Stimulated activated CD8-positive, alpha-beta memory T cell treated with anti-CD3 and anti-CD28 coated beads, Interleukin-7, amount 100 ng/mL, for 24 hours (primary cell): ENCODE data around the gene DDX39A.

ENCODE experiments used
- DNase-seq: peaks from one replicate; pipeline ENCODE4 v3.0.0-alpha.2; 2020; ENCODE audit warnings: low read depth

The DDX39A gene

GRCh38 chr19:14434543-14435319 lies 15.6 kb upstream of the DDX39A start:
- DNase-seq, result no peak

GRCh38 chr19:14433554-14434501 lies 14.7 kb upstream of the DDX39A start:
- no peak for DNase-seq

- DNase-seq, result no peak
These were observed 13.8 kb upstream of the DDX39A start, which contains the start of gene PKN1 for GRCh38 chr19:14432791-14433553. TSS of gene PKN1 (plus strand) at chr19:14433306. CDS start at chr19:14433522, 216 bp downstream.

GRCh38 chr19:14430712-14431111 lies 11.6 kb upstream of the DDX39A start:
- no peak for DNase-seq

- no peak for DNase-seq
These were observed 9.8 kb upstream of the DDX39A start for GRCh38 chr19:14428882-14429416.

GRCh38 chr19:14427461-14427860 lies 8.3 kb upstream of the DDX39A start:
- no peak for DNase-seq

- DNase-seq, result no peak
These were observed 6.6 kb upstream of the DDX39A start for GRCh38 chr19:14425696-14426138.

GRCh38 chr19:14418856-14419105 lies 360 bp downstream of the DDX39A start:
- peak; percentile 80 for DNase-seq

- DNase-seq, result no peak
These were observed 2.3 kb downstream of the DDX39A start for GRCh38 chr19:14416817-14417231.

- no peak for DNase-seq
These were observed 4.0 kb downstream of the DDX39A start for GRCh38 chr19:14414926-14415690.

GRCh38 chr19:14413693-14414181 lies 5.4 kb downstream of the DDX39A start:
- DNase-seq, result no peak

- no peak for DNase-seq
These were observed 6.0 kb downstream of the DDX39A start for GRCh38 chr19:14412996-14413692.

GRCh38 chr19:14412324-14412995 lies 6.7 kb downstream of the DDX39A start:
- no peak for DNase-seq

- DNase-seq, result no peak
These were observed 7.2 kb downstream of the DDX39A start for GRCh38 chr19:14411938-14412245.

- no peak for DNase-seq
These were observed 7.8 kb downstream of the DDX39A start for GRCh38 chr19:14411161-14411937.

GRCh38 chr19:14410091-14411051 lies 8.8 kb downstream of the DDX39A start:
- DNase-seq, result no peak

- DNase-seq, result no peak
These were observed 9.8 kb downstream of the DDX39A start for GRCh38 chr19:14409146-14410023.
